ENCODE results near the gene LPCAT2. TPM values are rescaled to one million over a fixed set of nuclear protein-coding genes. Genes with fewer than 3 reads are reported as not detected.

The LPCAT2 gene
- total and polyA plus RNA-seq, 2 of the 13 experiments (the other 11 are each of a cell fraction or from before 2014, with no cell fraction given): 9.9 to 17.6 TPM

DNA sequence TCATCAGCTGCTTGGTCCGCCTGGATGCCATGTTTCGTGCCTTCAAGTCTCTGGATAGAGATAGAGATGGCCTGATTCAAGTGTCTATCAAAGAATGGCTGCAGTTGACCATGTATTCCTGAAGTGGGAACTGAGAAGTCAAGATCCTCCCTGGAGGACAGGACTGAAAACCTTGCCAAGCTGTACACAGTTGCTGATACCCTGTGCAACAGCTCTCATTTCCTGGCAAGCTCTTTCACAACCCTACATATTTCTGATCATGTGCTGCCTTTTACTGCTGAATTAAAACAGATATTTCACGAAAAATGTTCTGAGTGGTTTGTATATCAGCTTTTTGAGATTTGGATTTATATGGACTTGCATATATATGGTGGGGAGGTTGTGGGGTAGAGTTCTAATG, 58.5 kb downstream of the LPCAT2 start:
- no peak for ATAC-seq
- H2AFZ ChIP-seq (ENCODE audit: low read length): no peak overlapping the region
- 78% methylated on average over 3 of the region's 3 CpGs for WGBS (ENCODE audit: low lambda C conversion rate)

More for the DNA sequence above, 58.5 kb downstream of the LPCAT2 start:
- Histone ChIP-seq H3K27me3 (ENCODE audit: control insufficient read depth in 1 of 2, insufficient read depth in 2 of 2, low read length in 2 of 2) (no peaks in the 10 kb centered on the region), H3K4me2 (ENCODE audit: low read depth, low read length) (no peak overlapping the region), H3K9me3 (ENCODE audit: low read length) (no peaks in the 10 kb centered on the region), H3K79me2 (ENCODE audit: insufficient read depth, low read length) (no peaks in the 10 kb centered on the region), H3K4me3 (replicated peaks in 1 of 3; ENCODE audit: insufficient read depth in 1 of 3, low read depth in 2 of 3, low read length in 3 of 3) (no peak overlapping the region), H3K36me3 (replicated peaks in 1 of 2; ENCODE audit: control insufficient read depth in 1 of 2, insufficient read depth in 2 of 2, low read length in 2 of 2) (peaks cover 0 to 1% of the 10 kb centered on the region in 2 experiments; a peak in 1 of 5 replicates), H3K27ac (ENCODE audit: extremely low read length, insufficient read depth, low read length) (no peak overlapping the region), H3K4me1 (ENCODE audit: insufficient read depth, low read length) (peaks cover 21% of the 10 kb centered on the region), H4K20me1 (ENCODE audit: insufficient read depth, low read length) (no peaks in the 10 kb centered on the region), H3K9ac (ENCODE audit: insufficient read depth, low read depth, low read length) (no peak overlapping the region)
- no peak for FAIRE-seq
- DNase-seq (ENCODE audit: low spot score): no peak
- ChIA-PET CTCF (ENCODE audit: low intra/inter-chr PET ratio, low total read pairs) (no interaction called here), POLR2A (no interaction called here)
- no peak for TF ChIP-seq ZZZ3 (CRISPR knock-in tag; IDR thresholded peaks at IDR 0.05; ENCODE audit: borderline replicate concordance)
- no peak for TF ChIP-seq ARNT2 (CRISPR knock-in tag; IDR thresholded peaks at IDR 0.05; ENCODE audit: low read depth)
- TF ChIP-seq SP140L (CRISPR knock-in tag; IDR thresholded peaks at IDR 0.05; ENCODE audit: borderline replicate concordance): no peak
- TF ChIP-seq ZNF792 (CRISPR knock-in tag; IDR thresholded peaks at IDR 0.05): no peak
- TF ChIP-seq TEAD2 (CRISPR knock-in tag; IDR thresholded peaks at IDR 0.05): no peak
- no peak for TF ChIP-seq ZSCAN31 (CRISPR knock-in tag; IDR thresholded peaks at IDR 0.05; ENCODE audit: low read depth)
- TF ChIP-seq, protein P1, sequence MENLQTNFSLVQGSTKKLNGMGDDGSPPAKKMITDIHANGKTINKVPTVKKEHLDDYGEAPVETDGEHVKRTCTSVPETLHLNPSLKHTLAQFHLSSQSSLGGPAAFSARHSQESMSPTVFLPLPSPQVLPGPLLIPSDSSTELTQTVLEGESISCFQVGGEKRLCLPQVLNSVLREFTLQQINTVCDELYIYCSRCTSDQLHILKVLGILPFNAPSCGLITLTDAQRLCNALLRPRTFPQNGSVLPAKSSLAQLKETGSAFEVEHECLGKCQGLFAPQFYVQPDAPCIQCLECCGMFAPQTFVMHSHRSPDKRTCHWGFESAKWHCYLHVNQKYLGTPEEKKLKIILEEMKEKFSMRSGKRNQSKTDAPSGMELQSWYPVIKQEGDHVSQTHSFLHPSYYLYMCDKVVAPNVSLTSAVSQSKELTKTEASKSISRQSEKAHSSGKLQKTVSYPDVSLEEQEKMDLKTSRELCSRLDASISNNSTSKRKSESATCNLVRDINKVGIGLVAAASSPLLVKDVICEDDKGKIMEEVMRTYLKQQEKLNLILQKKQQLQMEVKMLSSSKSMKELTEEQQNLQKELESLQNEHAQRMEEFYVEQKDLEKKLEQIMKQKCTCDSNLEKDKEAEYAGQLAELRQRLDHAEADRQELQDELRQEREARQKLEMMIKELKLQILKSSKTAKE (CRISPR knock-in tag; IDR thresholded peaks at IDR 0.05; ENCODE audit: borderline replicate concordance): no peak
- TF ChIP-seq, protein P2, sequence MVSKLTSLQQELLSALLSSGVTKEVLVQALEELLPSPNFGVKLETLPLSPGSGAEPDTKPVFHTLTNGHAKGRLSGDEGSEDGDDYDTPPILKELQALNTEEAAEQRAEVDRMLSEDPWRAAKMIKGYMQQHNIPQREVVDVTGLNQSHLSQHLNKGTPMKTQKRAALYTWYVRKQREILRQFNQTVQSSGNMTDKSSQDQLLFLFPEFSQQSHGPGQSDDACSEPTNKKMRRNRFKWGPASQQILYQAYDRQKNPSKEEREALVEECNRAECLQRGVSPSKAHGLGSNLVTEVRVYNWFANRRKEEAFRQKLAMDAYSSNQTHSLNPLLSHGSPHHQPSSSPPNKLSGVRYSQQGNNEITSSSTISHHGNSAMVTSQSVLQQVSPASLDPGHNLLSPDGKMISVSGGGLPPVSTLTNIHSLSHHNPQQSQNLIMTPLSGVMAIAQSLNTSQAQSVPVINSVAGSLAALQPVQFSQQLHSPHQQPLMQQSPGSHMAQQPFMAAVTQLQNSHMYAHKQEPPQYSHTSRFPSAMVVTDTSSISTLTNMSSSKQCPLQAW (CRISPR knock-in tag; IDR thresholded peaks at IDR 0.05): no peak
- intact Hi-C loops (cut with micrococcal nuclease; ENCODE audit: unreplicated experiment): no loop called here
- in situ Hi-C loops (cut with HindIII; ENCODE audit: extremely low pct_ligation_motif_present, low pct_unique_long_range_greater_than_20kb): no loop called here
- BruUV-seq (replicated peaks): no TSS peak

All from HepG2 (cell line).